GM19193 (cell line): Measurements from ENCODE around the gene GCC2.

Experiments
- POLR2A ChIP-seq: IDR thresholded peaks from 4 replicates; pipeline ENCODE4 v1.6.1; 2011; ENCODE audit not compliant: insufficient read depth, insufficient read length; ENCODE audit errors: extremely low read depth

The GCC2 gene

GRCh38 chr2:108423502-108424251, 25.3 kb upstream of the GCC2 start:
- no peak for TF ChIP-seq POLR2A

GRCh38 chr2:108428286-108429009, 20.6 kb upstream of the GCC2 start:
- TF ChIP-seq POLR2A: no peak

- no peak for TF ChIP-seq POLR2A
These were observed 12.0 kb upstream of the GCC2 start for GRCh38 chr2:108436976-108437375.

GRCh38 chr2:108441712-108442111, 7.3 kb upstream of the GCC2 start:
- no peak for TF ChIP-seq POLR2A

- no peak for TF ChIP-seq POLR2A
These were observed 3.8 kb upstream of the GCC2 start for GRCh38 chr2:108444941-108445840.

GRCh38 chr2:108446703-108447102, 2.3 kb upstream of the GCC2 start:
- TF ChIP-seq POLR2A: no peak

GRCh38 chr2:108447947-108448677, 894 bp upstream of the GCC2 start:
- no peak for TF ChIP-seq POLR2A

GRCh38 chr2:108449410-108450130, 564 bp downstream of the GCC2 start:
- no peak for TF ChIP-seq POLR2A

GRCh38 chr2:108450863-108451262, 1.9 kb downstream of the GCC2 start:
- no peak for TF ChIP-seq POLR2A

- no peak for TF ChIP-seq POLR2A
These were observed 3.0 kb downstream of the GCC2 start for GRCh38 chr2:108451976-108452375.

- no peak for TF ChIP-seq POLR2A
These were observed 5.4 kb downstream of the GCC2 start for GRCh38 chr2:108454440-108454839.

GRCh38 chr2:108455571-108455970, 6.6 kb downstream of the GCC2 start:
- no peak for TF ChIP-seq POLR2A

- TF ChIP-seq POLR2A: no peak
These were observed 9.1 kb downstream of the GCC2 start for GRCh38 chr2:108458082-108458481.

GRCh38 chr2:108459441-108459840, 10.4 kb downstream of the GCC2 start:
- TF ChIP-seq POLR2A: no peak
